HG03439 (cell line): Measurements from ENCODE around the gene TAF1D.

Experiments
- ATAC-seq: cut with Tn5 transposase; IDR thresholded peaks from one replicate; pipeline ENCODE4 v1.9.1; 2021; ENCODE audit warnings: mild to moderate bottlenecking, moderate library complexity; ENCODE audit not compliant: unreplicated experiment

The TAF1D gene

GRCh38 chr11:93727985-93728791 is 13.1 kb downstream of the TAF1D start:
- ATAC-seq = no peak

DNA sequence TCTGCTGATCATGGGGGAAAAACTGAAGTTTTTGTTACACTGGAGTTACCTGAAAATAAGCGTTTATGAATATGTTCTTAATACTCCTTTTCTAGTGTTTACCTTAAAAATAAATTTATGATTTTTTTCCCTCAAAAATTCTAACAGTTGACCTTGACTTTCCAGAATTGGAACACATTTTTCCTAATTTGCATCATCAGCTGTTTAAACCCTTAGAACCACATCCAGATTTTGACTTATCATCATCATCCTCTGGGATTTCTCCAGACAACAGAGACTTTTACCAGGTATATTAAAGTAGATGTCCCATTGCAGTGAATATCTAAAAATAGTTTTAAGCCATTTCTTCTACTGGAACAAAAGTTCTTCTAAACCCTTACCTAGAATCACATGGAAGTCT is 17.2 kb downstream of the TAF1D start:
- ATAC-seq = no peak

DNA sequence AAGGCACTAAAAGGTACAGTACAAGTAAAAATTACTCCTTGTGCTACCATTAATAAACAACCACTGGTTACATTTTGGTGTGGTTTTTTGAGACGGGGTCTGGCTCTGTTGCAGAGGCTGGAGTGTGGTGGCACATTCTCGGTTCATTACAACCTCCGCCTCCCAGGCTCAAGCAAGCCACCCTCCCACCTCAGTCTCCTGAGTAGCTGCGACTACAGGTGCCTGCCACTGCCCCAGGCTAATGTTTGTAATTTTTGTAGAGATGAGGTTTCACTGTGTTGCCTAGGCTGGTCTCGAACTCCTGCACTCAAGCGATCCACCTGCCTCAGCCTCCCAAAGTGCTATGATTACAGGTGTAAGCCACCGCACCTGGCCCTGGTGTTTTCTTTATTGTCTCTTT is 20.8 kb downstream of the TAF1D start:
- no peak for ATAC-seq

- ATAC-seq = no peak
Observed at GRCh38 chr11:93719310-93719709, 22.0 kb downstream of the TAF1D start.

- ATAC-seq = no peak
Observed at GRCh38 chr11:93718057-93718563, 23.2 kb downstream of the TAF1D start.

DNA sequence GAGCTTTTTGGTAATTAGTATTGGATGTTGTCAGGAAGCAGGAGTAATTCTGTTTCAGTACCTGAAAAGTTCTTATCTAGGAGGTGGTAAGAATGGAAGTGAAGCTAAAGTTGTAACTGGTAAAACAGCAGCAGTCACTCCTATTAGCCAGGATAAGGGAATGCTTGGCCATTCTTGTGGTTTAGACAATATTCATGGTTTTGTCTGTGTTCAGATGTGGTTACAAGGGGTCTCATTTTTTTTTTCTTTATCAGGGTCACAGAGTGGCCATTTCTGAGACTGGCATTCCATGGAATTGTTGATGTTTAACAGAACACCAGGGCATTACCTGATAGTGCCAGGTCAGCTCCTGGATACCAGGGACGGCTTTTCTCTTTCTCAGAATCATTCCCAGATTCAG is 23.8 kb downstream of the TAF1D start:
- no peak for ATAC-seq

DNA sequence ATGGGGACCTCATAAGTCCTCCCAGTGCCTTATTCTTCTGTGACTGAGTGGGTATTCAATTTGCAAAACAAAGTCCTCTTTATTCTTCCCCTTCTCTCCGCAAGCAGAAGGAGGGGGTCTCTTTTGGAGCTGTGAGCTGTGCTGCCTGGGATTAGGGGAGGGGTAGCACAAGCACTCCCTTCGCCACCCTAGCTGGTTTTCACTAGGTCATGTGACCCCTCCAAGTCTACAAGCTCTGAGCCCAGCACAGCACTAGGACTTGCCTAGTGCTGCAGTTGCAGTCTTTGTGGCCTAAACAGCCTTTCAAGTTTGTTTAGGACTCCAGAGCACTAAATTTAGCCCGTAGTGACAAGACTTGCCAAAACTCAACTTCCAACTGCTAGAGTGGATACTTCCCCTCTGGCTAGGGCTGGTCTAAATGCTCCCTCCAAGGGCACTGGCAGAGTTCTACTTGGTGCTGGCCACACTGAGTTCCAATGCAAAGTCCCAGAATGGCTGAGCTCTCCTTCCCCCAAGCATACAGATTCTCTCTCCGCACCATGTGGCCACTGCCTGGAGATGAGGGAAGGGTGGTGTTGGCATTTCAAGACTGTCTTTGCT is 25.4 kb downstream of the TAF1D start:
- no peak for ATAC-seq

- ATAC-seq = no peak
Observed at GRCh38 chr11:93712678-93713077, 28.6 kb downstream of the TAF1D start.

- ATAC-seq = no peak
Observed at GRCh38 chr11:93710239-93710638, 31.1 kb downstream of the TAF1D start.

DNA sequence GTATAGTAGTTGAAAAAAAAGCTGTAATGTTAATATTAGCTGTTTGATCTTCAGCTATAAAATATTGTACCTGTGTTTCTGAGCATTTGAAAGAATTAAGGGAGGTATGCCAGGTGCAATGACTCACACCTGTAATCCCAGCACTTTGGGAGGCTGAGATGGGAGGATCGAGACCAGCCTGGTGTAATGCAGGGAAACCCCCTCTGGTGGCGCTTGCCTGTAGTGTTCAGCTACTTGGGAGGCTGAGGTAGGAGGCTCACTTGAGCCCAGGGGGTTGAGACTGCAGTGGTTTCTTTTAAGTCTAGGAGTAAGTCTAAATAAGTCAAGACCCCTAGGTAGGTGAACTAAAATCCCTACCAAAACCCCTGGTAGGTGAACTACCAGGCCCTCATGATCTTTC is 37.1 kb downstream of the TAF1D start:
- no peak for ATAC-seq

DNA sequence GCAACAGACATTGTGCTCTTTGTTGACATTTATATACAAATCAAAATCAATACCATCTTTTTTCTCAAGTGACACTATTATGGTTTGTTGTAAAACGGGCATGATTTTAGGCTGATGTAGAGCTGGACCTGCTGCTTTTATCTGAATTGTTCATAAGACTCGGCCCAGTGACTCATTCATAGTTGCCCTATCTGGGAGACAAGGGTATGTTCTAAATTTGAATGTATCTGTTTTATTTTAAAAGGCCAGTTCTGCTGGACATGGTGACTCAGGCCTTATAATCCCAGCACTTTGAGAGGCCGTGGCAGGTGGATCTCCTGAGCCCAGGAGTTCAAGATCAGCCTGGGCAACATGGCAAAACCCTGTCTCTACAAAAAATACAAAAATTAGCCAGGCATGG is 40.5 kb downstream of the TAF1D start:
- ATAC-seq = no peak

DNA sequence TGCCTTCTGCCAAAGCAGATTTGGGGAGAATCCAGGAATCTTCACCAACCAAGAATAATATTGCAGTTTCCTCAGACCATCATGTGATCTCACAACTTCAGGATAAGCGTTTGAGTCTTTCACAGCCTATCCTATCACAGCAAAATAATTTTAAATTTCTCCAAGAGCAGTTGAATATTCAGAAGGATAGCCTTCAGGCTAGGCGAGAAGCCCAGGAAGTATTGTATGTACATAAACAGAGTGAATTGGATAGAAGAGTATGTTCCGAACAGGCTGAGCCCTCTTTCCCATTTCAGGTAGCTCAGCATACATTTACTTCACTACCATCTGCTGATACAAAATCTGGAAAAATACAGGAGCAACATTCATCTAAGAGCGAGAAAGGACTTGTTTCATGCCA is 43.7 kb downstream of the TAF1D start:
- no peak for ATAC-seq

GRCh38 chr11:93694557-93694956 is 46.7 kb downstream of the TAF1D start:
- no peak for ATAC-seq

DNA sequence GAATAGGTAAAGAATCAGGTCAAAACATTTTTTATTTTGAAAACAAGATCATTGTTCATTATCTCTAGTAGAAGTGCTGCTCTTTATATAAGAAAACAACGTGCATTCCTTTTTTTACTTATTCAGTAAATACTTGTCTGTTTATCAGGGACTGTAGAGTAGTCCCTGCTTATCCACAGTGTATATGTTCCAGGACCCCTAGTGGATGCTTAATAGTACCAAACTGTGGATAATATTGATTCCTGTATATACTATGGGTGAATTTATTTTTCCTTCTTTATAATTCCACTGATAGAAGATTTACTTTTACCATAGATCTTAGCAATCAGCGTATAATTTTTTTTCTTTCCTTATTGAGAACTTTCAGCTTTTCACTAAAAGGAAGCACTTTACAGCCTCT is 47.2 kb downstream of the TAF1D start:
- no peak for ATAC-seq

DNA sequence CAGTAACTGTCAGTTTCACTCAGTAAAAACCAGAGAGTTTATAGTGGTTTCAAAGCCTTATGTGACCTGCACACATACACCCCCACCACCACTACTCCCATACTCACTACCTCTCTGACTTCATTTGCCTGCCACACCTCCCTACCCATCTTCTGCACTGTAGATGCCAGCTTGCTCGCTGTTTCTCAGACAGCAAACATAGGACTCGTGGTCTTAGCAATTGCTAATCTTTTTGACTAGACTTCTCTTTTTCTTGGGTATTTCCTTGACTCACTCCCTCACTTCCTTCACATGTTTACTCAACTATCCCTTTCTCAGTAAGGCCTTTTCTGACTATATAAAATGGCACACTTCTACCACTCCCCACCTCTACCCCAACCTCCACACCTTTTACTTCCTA is 52.1 kb downstream of the TAF1D start:
- no peak for ATAC-seq

- ATAC-seq = no peak
Observed at GRCh38 chr11:93686812-93687211, 54.5 kb downstream of the TAF1D start.

DNA sequence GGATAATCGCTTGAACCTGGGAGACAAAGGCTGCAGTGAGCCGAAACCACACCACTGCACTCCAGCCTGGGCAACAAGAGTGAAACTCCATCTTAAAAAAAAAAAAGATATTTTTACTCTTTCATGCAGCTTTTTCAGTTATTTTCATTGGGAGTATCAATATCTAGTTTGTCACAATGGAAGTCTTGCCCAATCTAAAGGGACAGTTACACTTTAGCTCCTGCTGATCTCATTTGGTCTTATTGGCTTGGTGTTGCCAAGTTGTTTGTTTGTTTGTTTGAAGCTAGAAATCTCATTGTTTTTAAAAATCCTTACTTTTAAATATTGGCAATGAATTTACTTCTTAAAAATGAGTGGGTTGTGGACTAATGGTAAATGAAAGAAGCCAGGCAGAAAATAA is 55.1 kb downstream of the TAF1D start:
- no peak for ATAC-seq
